ENCODE results near the gene AFAP1. TPM values are rescaled to one million over a fixed set of nuclear protein-coding genes. Genes with fewer than 3 reads are reported as not detected.

AFAP1 gene
- total and polyA plus RNA-seq, 2 of the 8 experiments (the other 6 are each of a cell fraction or from before 2014, with no cell fraction given): 3.6 to 18.2 TPM

GRCh38 chr4:7768736-7769135, 170.9 kb downstream of the AFAP1 start:
- H4K20me1 ChIP-seq (replicated peaks in 1 of 2; ENCODE audit: control insufficient read depth in 1 of 2, insufficient read depth in 2 of 2, low read length in 2 of 2): peaks cover 0 to 2% of the 10 kb centered on the region in 2 experiments
- H4K91ac ChIP-seq (replicated peaks; ENCODE audit: insufficient read length, low read length): no peak overlapping the region
- 95% methylated on average over 16 of the region's 16 CpGs; no CpG with 5 or more reads in 1 of the 2 experiments for WGBS, 2 experiments (ENCODE audit: extremely low coverage in 1 of 2, insufficient coverage in 1 of 2, insufficient read length in 1 of 2, insufficient replicate concordance in 2 of 2, low coverage in 1 of 2, low lambda C conversion rate in 2 of 2, missing lambda C conversion rate in 1 of 2)
- TF ChIP-seq CTBP2 (IDR thresholded peaks at IDR 0.05; ENCODE audit: borderline replicate concordance, insufficient read depth, insufficient read length, low read length) (no peak), CREB1 (IDR thresholded peaks at IDR 0.05) (no peak), BCL11A (IDR thresholded peaks at IDR 0.05; ENCODE audit: low read depth in 2 of 2, low read length in 2 of 2) (no peak), ATF3 (IDR thresholded peaks at IDR 0.05; ENCODE audit: insufficient read depth, low read depth, low read length) (no peak), BACH1 (IDR thresholded peaks at IDR 0.05; ENCODE audit: low read length) (no peak), CBX5 (IDR thresholded peaks at IDR 0.05; ENCODE audit: low read depth, low read length) (no peak), GTF2F1 (IDR thresholded peaks at IDR 0.05; ENCODE audit: borderline replicate concordance, low read depth, low read length) (no peak), RNF2 (IDR thresholded peaks at IDR 0.05; ENCODE audit: borderline replicate concordance, low read depth, low read length, missing control alignments, poor library complexity, severe bottlenecking) (no peak), SUZ12 (IDR thresholded peaks at IDR 0.05; ENCODE audit: low read length) (no peak), CBX8 (IDR thresholded peaks at IDR 0.05; ENCODE audit: borderline replicate concordance, low read depth, low read length) (no peak)
- TF ChIP-seq, protein P1, sequence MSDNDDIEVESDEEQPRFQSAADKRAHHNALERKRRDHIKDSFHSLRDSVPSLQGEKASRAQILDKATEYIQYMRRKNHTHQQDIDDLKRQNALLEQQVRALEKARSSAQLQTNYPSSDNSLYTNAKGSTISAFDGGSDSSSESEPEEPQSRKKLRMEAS (IDR thresholded peaks at IDR 0.05): no peak
- H2BK120ac ChIP-seq (replicated peaks; ENCODE audit: low read depth, low read length): no peak overlapping the region
- no peak overlapping the region for H3K4me2 ChIP-seq (ENCODE audit: insufficient read depth in 1 of 2, low read depth in 2 of 2, low read length in 2 of 2)
- H3K9me3 ChIP-seq (ENCODE audit: insufficient read depth in 2 of 2, low read depth in 1 of 2, low read length in 1 of 2): no peaks in the 10 kb centered on the region
- ChIA-PET CTCF (ENCODE audit: partially characterized antibody) (interaction anchor here (1.1 to 3.7 kb wide), 9 partner anchors 10 to 321 kb away, joined by 3 to 32 read pairs (median 4); no protein-coding TSS in a partner anchor), POLR2A (ENCODE audit: partially characterized antibody) (no interaction called here)
- no peak overlapping the region for H2AK5ac ChIP-seq (ENCODE audit: low read depth, low read length)
- no peak overlapping the region for H4K5ac ChIP-seq (ENCODE audit: insufficient read length, low read depth, low read length)
- DNase-seq (ENCODE audit: low read depth in 1 of 2, low spot score in 2 of 2) (no peak), FAIRE-seq (no peak)
- no peak overlapping the region for H2BK12ac ChIP-seq (ENCODE audit: low read depth, low read length)
- H3K14ac ChIP-seq (ENCODE audit: insufficient read length): no peak overlapping the region
- H3K9ac ChIP-seq (replicated peaks in 1 of 4; ENCODE audit: extremely low read depth in 1 of 4, low read depth in 3 of 4, low read length in 3 of 4): no peak overlapping the region
- no peak overlapping the region for H2BK20ac ChIP-seq (ENCODE audit: low read length)
- no peak overlapping the region for H3K56ac ChIP-seq (replicated peaks; ENCODE audit: insufficient read length, low read depth, low read length)
- no peak overlapping the region for H3K4me3 ChIP-seq (ENCODE audit: extremely low read depth in 1 of 4, insufficient read depth in 2 of 4, low read depth in 3 of 4, low read length in 4 of 4)
- H3K79me2 ChIP-seq (ENCODE audit: control insufficient read depth in 1 of 2, insufficient read depth in 2 of 2, low read length in 2 of 2): no peaks in the 10 kb centered on the region
- no peak overlapping the region for H3K4ac ChIP-seq (replicated peaks; ENCODE audit: insufficient read length, low read depth, low read length)
- no peak overlapping the region for H3K18ac ChIP-seq (ENCODE audit: extremely low read depth, low read length)
- no peaks in the 10 kb centered on the region for H3K27me3 ChIP-seq (replicated peaks in 1 of 4; ENCODE audit: control insufficient read depth in 3 of 4, extremely low read depth in 1 of 4, insufficient read depth in 3 of 4, low read length in 3 of 4)
- H3K36me3 ChIP-seq (ENCODE audit: control insufficient read depth in 2 of 4, insufficient read depth in 4 of 4, low read length in 3 of 4): peaks cover 0 to 5% (median 3%) of the 10 kb centered on the region in 4 experiments; a peak in 2 of 8 replicates
- no peak overlapping the region for H4K8ac ChIP-seq (ENCODE audit: extremely low read depth, insufficient read depth, low read length)
- no peak overlapping the region for H3K23ac ChIP-seq (ENCODE audit: insufficient read length)
- H2BK5ac ChIP-seq (ENCODE audit: low read depth, low read length): no peak overlapping the region
- H2AFZ ChIP-seq (ENCODE audit: low read length): no peak overlapping the region
- H3K23me2 ChIP-seq (ENCODE audit: low read depth, low read length): no peaks in the 10 kb centered on the region
- no peaks in the 10 kb centered on the region; the same call in none of the 2 replicates for H3K79me1 ChIP-seq (ENCODE audit: low read depth, low read length)
- H3K27ac ChIP-seq (ENCODE audit: low read depth, low read length): no peak overlapping the region
- H3K4me1 ChIP-seq (replicated peaks in 1 of 4; ENCODE audit: control insufficient read depth in 3 of 4, insufficient read depth in 4 of 4, low read length in 3 of 4): peaks cover 0 to 2% (median 1%) of the 10 kb centered on the region in 4 experiments; a peak in 3 of 7 replicates
- no peak overlapping the region for H2BK15ac ChIP-seq (ENCODE audit: low read length)

All from H1 (cell line).